ENCODE measurements around the gene CDHR4. TPM values are rescaled to one million over a fixed set of nuclear protein-coding genes. Genes with fewer than 3 reads are reported as not detected.

CDHR4 gene
- total RNA-seq, 1 experiment from 2014 or later = not detected

GRCh38 chr3:49812916-49813496 is 13.3 kb upstream of the CDHR4 start:
- no peak overlapping the region for H3K23ac ChIP-seq (ENCODE audit: insufficient read length, low read depth, low read length)
- no peak overlapping the region for H4K5ac ChIP-seq (ENCODE audit: insufficient read length, low read depth, low read length)
- no peaks in the 10 kb centered on the region for H4K20me1 ChIP-seq (ENCODE audit: control insufficient read depth, insufficient read depth, insufficient read length)
- H3K23me2 ChIP-seq (ENCODE audit: insufficient read length, low read depth, low read length, poor library complexity, severe bottlenecking) = no peaks in the 10 kb centered on the region
- Mint-ChIP-seq H3K4me3 (no peak overlapping the region), H3K27ac (no peak overlapping the region), H3K4me1 (no peaks in the 10 kb centered on the region), H3K27me3 (ENCODE audit: low read depth) (peaks cover 1% of the 10 kb centered on the region; the same call in 1 of the 2 replicates), H3K9me3 (no peaks in the 10 kb centered on the region), H3K36me3 (ENCODE audit: insufficient read depth in 1 of 3, low read depth in 3 of 3) (no peaks in the 10 kb centered on the region)
- no CpG with 5 or more reads among the region's 9 CpGs for WGBS (ENCODE audit: extremely low coverage, insufficient read length, low lambda C conversion rate)
- H3K9me3 ChIP-seq (ENCODE audit: control insufficient read depth, low read depth, low read length) = no peaks in the 10 kb centered on the region
- H3T11ph ChIP-seq (ENCODE audit: low read length) = no peak overlapping the region
- DNase-seq = no peak
- no peak overlapping the region for H2BK15ac ChIP-seq (ENCODE audit: low read depth, low read length)
- no peak overlapping the region for H2BK5ac ChIP-seq (ENCODE audit: insufficient read length, low read length)
- H2BK120ac ChIP-seq (ENCODE audit: low read depth, low read length, poor library complexity, severe bottlenecking) = no peak overlapping the region
- no peak overlapping the region for H2BK20ac ChIP-seq (ENCODE audit: low read depth, low read length, poor library complexity, severe bottlenecking)
- H4K91ac ChIP-seq (ENCODE audit: insufficient read length, low read depth, low read length) = no peak overlapping the region
- H3K4ac ChIP-seq (ENCODE audit: low read depth, low read length) = no peak overlapping the region
- H4K8ac ChIP-seq (replicated peaks; ENCODE audit: insufficient read length, low read depth, low read length) = no peak overlapping the region
- H3K4me2 ChIP-seq (ENCODE audit: insufficient read depth, insufficient read length, low read length) = no peak overlapping the region
- H3K79me2 ChIP-seq (ENCODE audit: insufficient read depth, low read length) = no peaks in the 10 kb centered on the region
- H2BK12ac ChIP-seq (ENCODE audit: insufficient read length, low read depth, low read length) = no peak overlapping the region
- no peak overlapping the region for H3K9ac ChIP-seq (ENCODE audit: extremely low read depth, insufficient read length, low read length)
- H2AFZ ChIP-seq (ENCODE audit: low read length) = no peak overlapping the region
- TF ChIP-seq CTCF (conservative IDR thresholded peaks at IDR 0.05) = no peak
- no peak overlapping the region for H3K18ac ChIP-seq (ENCODE audit: insufficient read length, low read depth, low read length)
- no peaks in the 10 kb centered on the region for H3K27me3 ChIP-seq (ENCODE audit: insufficient read depth, low read length)
- H3K14ac ChIP-seq (ENCODE audit: insufficient read depth, low read length) = no peak overlapping the region
- H3K56ac ChIP-seq (ENCODE audit: insufficient read length, low read depth, low read length) = no peak overlapping the region
- H3K27ac ChIP-seq (ENCODE audit: insufficient read length, low read depth, low read length) = no peak overlapping the region
- no peaks in the 10 kb centered on the region for H3K4me1 ChIP-seq (ENCODE audit: insufficient read depth, low read length)
- no peak overlapping the region for H2AK5ac ChIP-seq (ENCODE audit: insufficient read length, low read length)
- no peaks in the 10 kb centered on the region for H3K79me1 ChIP-seq (ENCODE audit: insufficient read depth, low read depth, low read length, poor library complexity, severe bottlenecking)

All from H9 (cell line).